GM20431 (cell line): ENCODE measurements around the gene KATNB1.
"Not testable (repeated sequence)": the region's sequence is repeated elsewhere in the genome, so short reads cannot be mapped to it uniquely, and the experiment has no call there.

Experiments used
- in situ Hi-C: fragments of 300-500 bp; cut with MseI, MboI; formaldehyde crosslinking; loops from one replicate; pipeline ENCODE4 v1.15.0; 2020; ENCODE audit warnings: low sequenced_read_pairs; ENCODE audit not compliant: unreplicated experiment

The KATNB1 gene

GRCh38 chr16:57699899-57700298, 35.7 kb upstream of the KATNB1 start:
- in situ Hi-C loops: no loop called here

GRCh38 chr16:57700781-57701551, 34.6 kb upstream of the KATNB1 start:
- in situ Hi-C loops: no loop called here

GRCh38 chr16:57701759-57702371, 33.7 kb upstream of the KATNB1 start:
- in situ Hi-C loops: no loop called here

GRCh38 chr16:57703416-57704010, 32.1 kb upstream of the KATNB1 start:
- in situ Hi-C loops: no loop called here

GRCh38 chr16:57704011-57704904, 31.3 kb upstream of the KATNB1 start:
- in situ Hi-C loops: no loop called here

GRCh38 chr16:57704905-57705852, 30.4 kb upstream of the KATNB1 start:
- in situ Hi-C loops: no loop called here

- in situ Hi-C loops: no loop called here
These were observed 28.9 kb upstream of the KATNB1 start for GRCh38 chr16:57706717-57707116.

GRCh38 chr16:57707331-57707730, 28.2 kb upstream of the KATNB1 start:
- in situ Hi-C loops: no loop called here

- in situ Hi-C loops: no loop called here
These were observed 27.4 kb upstream of the KATNB1 start for GRCh38 chr16:57708168-57708567.

- in situ Hi-C loops: no loop called here
These were observed 25.9 kb upstream of the KATNB1 start for GRCh38 chr16:57709663-57710062.

GRCh38 chr16:57711346-57711745, 24.2 kb upstream of the KATNB1 start:
- in situ Hi-C loops: no loop called here

- in situ Hi-C loops: no loop called here
These were observed 23.6 kb upstream of the KATNB1 start for GRCh38 chr16:57711993-57712392.

- in situ Hi-C loops: not testable (repeated sequence)
These were observed 23.0 kb upstream of the KATNB1 start for GRCh38 chr16:57712569-57712968.

GRCh38 chr16:57713596-57713995, 22.0 kb upstream of the KATNB1 start:
- in situ Hi-C loops: no loop called here

- in situ Hi-C loops: no loop called here
These were observed 21.5 kb upstream of the KATNB1 start for GRCh38 chr16:57714047-57714446.

GRCh38 chr16:57720142-57720575, 15.4 kb upstream of the KATNB1 start:
- in situ Hi-C loops: no loop called here

- in situ Hi-C loops: no loop called here
These were observed 14.0 kb upstream of the KATNB1 start for GRCh38 chr16:57721356-57722209.

GRCh38 chr16:57722210-57722499, 13.4 kb upstream of the KATNB1 start:
- in situ Hi-C loops: no loop called here

- in situ Hi-C loops: no loop called here
These were observed 12.9 kb upstream of the KATNB1 start for GRCh38 chr16:57722651-57723050.
